A549 (cell line): ENCODE results near the gene POU6F1. TPM values are rescaled to one million over a fixed set of nuclear protein-coding genes. Genes with fewer than 3 reads are reported as not detected.

Experiments used
- ATAC-seq, 2 experiments: fragments of 200-7000 bp in 1 of 2; fragments of >200 bp in 1 of 2; cut with Nextera tagmentation in 1 of 2; cut with Tn5 transposase in 1 of 2; 3 replicates each; pipeline versions ENCODE4 v1.8.0 to v1.9.1; 2018 to 2020; ENCODE audit warnings: mild to moderate bottlenecking in 1 of 2, moderate library complexity in 1 of 2
- CTCF ChIA-PET: fragments of 300-600 bp; sonication (Branson Sonifier 250); formaldehyde crosslinking; extraction: SDS; loops from one replicate; lab custom pipeline; 2021; ENCODE audit warnings: antibody characterized with exemption, inconsistent platforms; lab: Yijun Ruan, JAX
- POLR2A ChIA-PET: fragments of 350-600 bp; formaldehyde crosslinking; extraction: SDS; loops from one replicate; lab custom pipeline; 2021; ENCODE audit warnings: antibody characterized with exemption, inconsistent platforms; lab: Yijun Ruan, JAX
- DNase-seq, 2 experiments: peaks; one replicate each; pipeline versions ENCODE4 v3.0.0 to v3.0.0-alpha.2; 2011 to 2016; ENCODE audit warnings: low read depth in 1 of 2, low spot score in 1 of 2
- FAIRE-seq: peaks from 2 replicates; lab custom pipeline; 2011; peaks lifted over from hg19 to GRCh38; lab: Jason Lieb, UNC
- H3K27ac ChIP-seq, 2 experiments: fragments of >200 bp; sonication (Bioruptor Twin); formaldehyde crosslinking; 3 replicates each; pipeline ENCODE4 v1.5.1; 2016 to 2017
- H3K4me1 ChIP-seq: fragments of >200 bp; sonication (Bioruptor Twin); formaldehyde crosslinking; 3 replicates; pipeline ENCODE4 v1.6.1; 2016
- H3K4me2 ChIP-seq: fragments of >200 bp; sonication (Bioruptor Twin); formaldehyde crosslinking; 3 replicates; pipeline ENCODE4 v1.6.1; 2016
- H3K4me3 ChIP-seq: fragments of >200 bp; sonication (Bioruptor Twin); formaldehyde crosslinking; 3 replicates; pipeline ENCODE4 v1.5.1; 2016
- H3K9me3 ChIP-seq: fragments of >200 bp; sonication (Bioruptor Twin); formaldehyde crosslinking; 3 replicates; pipeline ENCODE4 v1.6.1; 2016
- ATOH8 ChIP-seq: fragments of 250-450 bp; sonication (Bioruptor Pico); IDR thresholded peaks from 2 replicates; pipeline ENCODE4 v1.5.0; 2020; ENCODE audit warnings: low read depth, mild to moderate bottlenecking, moderate library complexity
- BCL3 ChIP-seq: fragments of >200 bp; sonication (Bioruptor Twin); formaldehyde crosslinking; IDR thresholded peaks from 3 replicates; pipeline ENCODE4 v1.6.1; 2016
- BHLHE40 ChIP-seq: IDR thresholded peaks from 2 replicates; pipeline ENCODE4 v1.6.1; 2012; ENCODE audit warnings: low read depth, low read length, inconsistent platforms
- CBX8 ChIP-seq: fragments of 200-600 bp; sonication (generic); IDR thresholded peaks from 2 replicates; pipeline ENCODE4 v1.6.1; 2016
- CEBPB ChIP-seq, 2 experiments: fragments of >200 bp in 1 of 2; sonication (Bioruptor Twin) in 1 of 2; formaldehyde crosslinking in 1 of 2; IDR thresholded peaks; 2 replicates each; pipeline ENCODE4 v1.6.1; 2012 to 2016
- ESRRA ChIP-seq: fragments of 150-350 bp; IDR thresholded peaks from 2 replicates; pipeline ENCODE4 v1.6.1; 2014; ENCODE audit warnings: mild to moderate bottlenecking, low read length, borderline replicate concordance
- FOSL2 ChIP-seq, 2 experiments: fragments of 450-650 bp in 1 of 2; fragments of >200 bp in 1 of 2; sonication (Bioruptor Twin) in 1 of 2; formaldehyde crosslinking; IDR thresholded peaks; 2 replicates each; pipeline versions ENCODE4 v1.5.0 to v1.6.1; 2016 to 2020; ENCODE audit warnings: mild to moderate bottlenecking in 1 of 2, moderate library complexity in 1 of 2
- FOXS1 ChIP-seq: fragments of 250-450 bp; sonication (Bioruptor Pico); IDR thresholded peaks from 2 replicates; pipeline ENCODE4 v1.5.0; 2020; ENCODE audit warnings: mild to moderate bottlenecking, moderate library complexity
- GATA3 ChIP-seq: IDR thresholded peaks from 2 replicates; pipeline ENCODE4 v1.6.1; 2012; ENCODE audit warnings: borderline replicate concordance
- HMGXB4 ChIP-seq: fragments of 250-450 bp; sonication (Bioruptor Pico); IDR thresholded peaks from 2 replicates; pipeline ENCODE4 v1.5.0; 2021; ENCODE audit warnings: mild to moderate bottlenecking, moderate library complexity, borderline replicate concordance
- JUN ChIP-seq, 2 experiments: fragments of >200 bp; sonication (Bioruptor Twin); formaldehyde crosslinking; IDR thresholded peaks; 2 replicates in 1 of 2; 3 replicates in 1 of 2; pipeline ENCODE4 v1.6.1; 2016 to 2017
- JUNB ChIP-seq: fragments of >200 bp; sonication (Bioruptor Twin); formaldehyde crosslinking; IDR thresholded peaks from 2 replicates; pipeline ENCODE4 v1.6.1; 2016
- MAFK ChIP-seq: fragments of 450-650 bp; IDR thresholded peaks from 2 replicates; pipeline ENCODE4 v1.6.1; 2014; ENCODE audit not compliant: partially characterized antibody
- MAX ChIP-seq: IDR thresholded peaks from 2 replicates; pipeline ENCODE4 v1.6.1; 2012
- MAZ ChIP-seq: fragments of 150-350 bp; IDR thresholded peaks from 2 replicates; pipeline ENCODE4 v1.6.1; 2014; ENCODE audit warnings: antibody characterized with exemption, low read depth, low read length, borderline replicate concordance
- MYC ChIP-seq: IDR thresholded peaks from 2 replicates; pipeline ENCODE4 v1.6.1; 2012; ENCODE audit warnings: mild to moderate bottlenecking, inconsistent platforms, low read length, improper control_type of control experiment, borderline replicate concordance
- POLR2A ChIP-seq: IDR thresholded peaks from 2 replicates; pipeline ENCODE4 v1.6.1; 2012; ENCODE audit warnings: mild to moderate bottlenecking, low read length
- RAD21 ChIP-seq, 2 experiments: fragments of >200 bp in 1 of 2; sonication (Bioruptor Twin) in 1 of 2; formaldehyde crosslinking in 1 of 2; IDR thresholded peaks in 1 of 2; conservative IDR thresholded peaks in 1 of 2; 2 replicates in 1 of 2; 3 replicates in 1 of 2; pipeline ENCODE4 v1.6.1; 2012 to 2018; ENCODE audit warnings: inconsistent platforms in 1 of 2
- RARB ChIP-seq: fragments of 250-450 bp; sonication (Bioruptor Pico); IDR thresholded peaks from 2 replicates; pipeline ENCODE4 v1.8.0; 2021; ENCODE audit warnings: mild to moderate bottlenecking, moderate library complexity
- RCOR1 ChIP-seq: fragments of 150-350 bp; IDR thresholded peaks from 2 replicates; pipeline ENCODE4 v1.6.1; 2014; ENCODE audit warnings: antibody characterized with exemption, low read length, low read depth
- RNF2 ChIP-seq: fragments of 200-600 bp; sonication (generic); IDR thresholded peaks from 2 replicates; pipeline ENCODE4 v1.6.1; 2016; ENCODE audit warnings: low read depth, mild to moderate bottlenecking, antibody characterized with exemption, moderate library complexity, borderline replicate concordance
- SREBF2 ChIP-seq: fragments of 450-650 bp; IDR thresholded peaks from 2 replicates; pipeline ENCODE4 v1.6.1; 2014; ENCODE audit warnings: mild to moderate bottlenecking, moderate library complexity
- TFCP2L1 ChIP-seq: fragments of 250-450 bp; sonication (Bioruptor Pico); IDR thresholded peaks from 2 replicates; pipeline ENCODE4 v1.5.0; 2021; ENCODE audit warnings: mild to moderate bottlenecking
- ZFP36 ChIP-seq: fragments of 450-650 bp; IDR thresholded peaks from 2 replicates; pipeline ENCODE4 v1.6.1; 2014; ENCODE audit warnings: borderline replicate concordance; ENCODE audit not compliant: partially characterized antibody
- WGBS: methylation state at CpG from one replicate; pipeline ENCODE4 v1.1.6; 2017; ENCODE audit errors: missing lambda C conversion rate; 5-methylcytosine and 5-hydroxymethylcytosine counted together
- polyA plus RNA-seq, 4 experiments: library from polyadenylated mRNA; depleted of rRNA in 3 of 4; stranded (reverse); fragments of >200 nt; fragmentation: RNase III in 1 of 4; extraction: RNeasy Plus Mini Kit Qiagen cat#74134 plus additional on column Dnase treatment in 1 of 4; gene quantifications; 2 replicates in 3 of 4; 3 replicates in 1 of 4; pipeline ENCODE4 v1.2.3, GENCODE V29; 2011 to 2017

POU6F1 gene
- polyA plus RNA-seq, 2 of the 4 experiments (the other 2 are of a cell fraction), result 0.58 to 1.3 TPM

GRCh38 chr12:51156245-51156765 lies 61.6 kb downstream of the POU6F1 start:
- no peak overlapping the region for H3K4me3 ChIP-seq
- ChIA-PET POLR2A (no interaction called here), CTCF (no interaction called here)
- H3K9me3 ChIP-seq, result no peaks in the 10 kb centered on the region
- H3K27ac ChIP-seq, result no peak overlapping the region
- peaks cover 8% of the 10 kb centered on the region; the same call in 2 of the 3 replicates for H3K4me1 ChIP-seq
- no peak for ATAC-seq
- H3K4me2 ChIP-seq, result no peak overlapping the region
- 90% methylated on average over 3 of the region's 3 CpGs for WGBS
- no peak for TF ChIP-seq BHLHE40
- peak; percentile 79 for TF ChIP-seq MAFK
- TF ChIP-seq, all 56 proteins: peak for 1
- no peak for DNase-seq
- FAIRE-seq, result no peak

- 94% methylated on average over 1 of the region's 1 CpG for WGBS
- no peak for DNase-seq
- POLR2A ChIA-PET, result no interaction called here
- H3K4me3 ChIP-seq, result no peak overlapping the region
- no peak for ATAC-seq
- FAIRE-seq, result no peak
- TF ChIP-seq BCL3 (no peak), SREBF2 (no peak), RCOR1 (no peak), MAZ (no peak), JUN (IDR thresholded peaks at IDR 0.05) (no peak), RAD21 (conservative IDR thresholded peaks at IDR 0.05 in 1 of 2, IDR thresholded peaks at IDR 0.05 in 1 of 2) (no peak), FOSL2 (IDR thresholded peaks at IDR 0.05) (no peak), FOSL2 (CRISPR knock-in tag; IDR thresholded peaks at IDR 0.05) (no peak), GATA3 (no peak), ZFP36 (no peak), HMGXB4 (CRISPR knock-in tag) (no peak), JUNB (no peak), POLR2A (no peak), MYC (no peak), ATOH8 (no peak), MAX (no peak), CEBPB (IDR thresholded peaks at IDR 0.05) (no peak), ESRRA (no peak), RNF2 (no peak), RARB (CRISPR knock-in tag) (no peak), TFCP2L1 (CRISPR knock-in tag) (no peak)
- CTCF ChIA-PET, result no interaction called here
- H3K4me1 ChIP-seq, result no peaks in the 10 kb centered on the region
- no peak overlapping the region for H3K27ac ChIP-seq
- no peak overlapping the region for H3K4me2 ChIP-seq
- no peaks in the 10 kb centered on the region for H3K9me3 ChIP-seq
These were observed 64.9 kb downstream of the POU6F1 start for GRCh38 chr12:51152953-51153352.

- WGBS, result 64% methylated on average over 3 of the region's 3 CpGs
- ChIA-PET CTCF (no interaction called here), POLR2A (no interaction called here)
- ATAC-seq (no peak), FAIRE-seq (no peak)
- no peak overlapping the region for H3K27ac ChIP-seq
- H3K4me1 ChIP-seq, result no peaks in the 10 kb centered on the region
- H3K4me2 ChIP-seq, result no peak overlapping the region
- TF ChIP-seq MAX (no peak), FOXS1 (no peak), FOSL2 (IDR thresholded peaks at IDR 0.05) (no peak), FOSL2 (CRISPR knock-in tag; IDR thresholded peaks at IDR 0.05) (no peak), CBX8 (no peak)
- TF ChIP-seq, all 56 proteins: peak for 0
- Histone ChIP-seq H3K4me3 (no peak overlapping the region), H3K9me3 (no peaks in the 10 kb centered on the region)
- no peak for DNase-seq
These were observed 67.1 kb downstream of the POU6F1 start for GRCh38 chr12:51150777-51151176.
